ENCODE results near the gene LENG8.

LENG8 gene

GRCh38 chr19:54411033-54411432 lies 38.0 kb upstream of the LENG8 start:
- TF ChIP-seq CTCF (conservative IDR thresholded peaks at IDR 0.05; ENCODE audit: control insufficient read depth, insufficient read depth, low read depth, low read length) = no peak
- H3K4me3 ChIP-seq (ENCODE audit: control insufficient read depth, low read depth, low read length) = no peak overlapping the region
- no peak for DNase-seq (ENCODE audit: low read depth)

GRCh38 chr19:54412877-54413276 lies 36.1 kb upstream of the LENG8 start:
- no peak for DNase-seq (ENCODE audit: low read depth)
- H3K4me3 ChIP-seq (ENCODE audit: control insufficient read depth, low read depth, low read length) = no peak overlapping the region
- TF ChIP-seq CTCF (conservative IDR thresholded peaks at IDR 0.05; ENCODE audit: control insufficient read depth, insufficient read depth, low read depth, low read length) = no peak

DNA sequence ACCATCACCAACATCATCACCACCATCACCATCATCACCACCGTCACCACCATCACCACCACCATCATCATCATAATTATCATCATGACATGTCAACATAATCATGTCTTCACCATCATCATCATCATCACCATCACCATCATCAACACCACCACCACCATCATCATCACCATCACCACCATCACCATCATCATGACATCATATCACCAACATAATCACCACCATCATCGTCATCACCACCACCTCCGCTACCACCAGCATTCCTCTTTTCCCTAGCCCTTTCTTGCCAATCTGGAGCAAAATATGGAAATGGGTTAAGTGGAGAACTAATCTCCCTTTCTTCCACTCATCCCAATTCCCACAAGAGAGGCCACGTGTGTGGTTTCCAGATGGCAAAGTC lies 34.8 kb upstream of the LENG8 start:
- DNase-seq (ENCODE audit: low read depth) = no peak
- TF ChIP-seq CTCF (conservative IDR thresholded peaks at IDR 0.05; ENCODE audit: control insufficient read depth, insufficient read depth, low read depth, low read length) = no peak
- no peak overlapping the region for H3K4me3 ChIP-seq (ENCODE audit: control insufficient read depth, low read depth, low read length)

GRCh38 chr19:54415208-54415900 lies 33.6 kb upstream of the LENG8 start, which contains the start of gene TTYH1:
Gene TTYH1, plus strand, starts transcription at chr19:54415464. Its CDS starts 89 bp downstream, at chr19:54415553.
- no peak within 1 kb of the TSS for H3K4me3 ChIP-seq (ENCODE audit: control insufficient read depth, low read depth, low read length)
- no peak for TF ChIP-seq CTCF (conservative IDR thresholded peaks at IDR 0.05; ENCODE audit: control insufficient read depth, insufficient read depth, low read depth, low read length)
- DNase-seq (ENCODE audit: low read depth) = no peak

DNA sequence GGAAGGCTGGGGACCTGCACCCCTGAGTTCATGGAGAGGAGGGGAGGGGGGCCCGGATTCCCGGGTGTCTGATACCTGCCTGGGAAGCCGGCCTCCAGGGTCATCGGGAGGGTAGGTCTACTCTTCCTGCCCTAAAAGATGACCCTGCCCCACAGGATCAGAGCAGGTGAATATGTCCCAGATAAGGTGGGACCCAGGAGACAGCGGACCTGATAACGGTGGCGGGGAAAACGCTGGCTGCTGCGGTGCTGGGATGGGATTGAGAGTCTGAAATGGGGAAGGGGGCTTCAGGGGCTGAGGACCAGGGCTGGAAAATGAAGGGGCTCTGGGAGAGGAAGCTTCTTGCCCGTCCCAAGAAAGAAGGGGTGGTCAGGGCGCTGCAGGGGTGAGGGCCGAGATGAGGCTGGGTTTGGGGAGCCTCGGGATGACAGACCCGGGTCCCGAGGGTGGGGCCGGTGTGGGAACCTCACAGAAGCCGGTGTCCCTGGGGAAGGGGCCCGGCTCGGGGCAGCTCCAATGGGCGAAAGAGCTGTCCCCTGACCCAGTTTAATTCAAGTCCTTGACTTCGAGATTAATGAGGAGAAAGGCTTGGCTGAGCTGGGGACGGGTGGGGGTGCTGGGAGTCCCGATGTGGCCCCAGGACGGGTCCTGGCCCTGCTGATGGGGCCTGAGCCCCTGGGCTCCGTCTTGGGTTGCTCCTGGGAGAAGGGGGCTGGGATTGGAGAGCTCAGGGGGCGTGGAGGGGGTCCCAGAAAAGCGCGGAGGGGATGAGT lies 32.9 kb upstream of the LENG8 start:
- no peak for TF ChIP-seq CTCF (conservative IDR thresholded peaks at IDR 0.05; ENCODE audit: control insufficient read depth, insufficient read depth, low read depth, low read length)
- no peak for DNase-seq (ENCODE audit: low read depth)
- no peak overlapping the region for H3K4me3 ChIP-seq (ENCODE audit: control insufficient read depth, low read depth, low read length)

DNA sequence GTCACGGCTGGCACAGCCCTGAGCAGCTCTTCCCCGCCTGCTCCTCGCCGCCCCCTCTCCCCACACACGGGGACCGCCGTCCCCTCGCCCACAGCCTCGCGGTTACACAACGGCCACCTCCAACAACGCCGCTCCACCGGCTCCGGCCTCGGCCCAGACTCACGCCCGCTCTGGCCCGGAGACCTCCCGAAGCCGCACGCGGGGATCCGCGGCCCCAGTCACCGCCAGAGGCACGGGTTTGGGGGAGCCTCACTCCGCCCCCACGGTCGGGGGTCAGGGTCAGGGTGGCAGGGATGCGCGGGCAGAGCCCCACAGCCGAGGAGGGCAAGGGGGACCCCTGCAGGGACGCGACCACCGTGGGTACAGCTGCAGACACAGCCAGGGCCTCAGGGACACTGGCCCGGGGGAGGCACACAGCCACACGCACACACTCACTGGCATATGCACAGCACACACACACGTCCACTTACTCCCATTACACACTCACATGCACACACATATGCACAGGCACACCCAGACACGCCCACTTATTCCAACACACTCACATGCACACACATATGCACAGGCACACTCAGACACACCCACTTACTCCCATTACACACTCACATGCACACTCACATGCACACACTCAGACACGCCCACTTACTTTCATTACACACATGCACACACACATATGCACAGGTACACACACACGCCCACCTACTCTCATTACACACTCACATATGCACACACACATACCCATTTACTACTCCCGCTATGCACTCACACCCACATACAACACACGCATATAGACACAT lies 32.1 kb upstream of the LENG8 start:
- TF ChIP-seq CTCF (conservative IDR thresholded peaks at IDR 0.05; ENCODE audit: control insufficient read depth, insufficient read depth, low read depth, low read length) = no peak
- no peak for DNase-seq (ENCODE audit: low read depth)
- no peak overlapping the region for H3K4me3 ChIP-seq (ENCODE audit: control insufficient read depth, low read depth, low read length)
